ENCODE results near the gene ITPK1. TPM values are rescaled to one million over a fixed set of nuclear protein-coding genes. Genes with fewer than 3 reads are reported as not detected.

Gene ITPK1
- total and polyA plus RNA-seq, 10 of the 15 experiments (the other 5 are each of a cell fraction or from before 2014, with no cell fraction given), result 1.3 to 73.2 (median 27.0) TPM

GRCh38 chr14:92945959-92946846 is 169.5 kb downstream of the ITPK1 start:
- ChIA-PET POLR2A (no interaction called here), SMC1A (ENCODE audit: uncharacterized antibody, unreplicated experiment) (no interaction called here), CTCF (interaction anchor here (1.7 kb wide), 1 partner anchor 167 kb away, joined by 7 read pairs; no protein-coding TSS in a partner anchor), RAD21 (ENCODE audit: unreplicated experiment) (no interaction called here)
- Histone ChIP-seq H3K9ac (ENCODE audit: control insufficient read depth, insufficient read depth, low read length) (no peak overlapping the region), H3K36me3 (ENCODE audit: control insufficient read depth in 2 of 2, insufficient read depth in 2 of 2, low read length in 1 of 2) (peaks cover 7 to 30% of the 10 kb centered on the region in 2 experiments; a peak in 3 of 4 replicates), H3K27ac (ENCODE audit: control insufficient read depth, insufficient read depth) (no peak overlapping the region), H3K9me3 (replicated peaks; ENCODE audit: control insufficient read depth, insufficient read depth, low read length) (no peaks in the 10 kb centered on the region), H3K4me1 (ENCODE audit: control insufficient read depth, insufficient read depth, low read length) (no peaks in the 10 kb centered on the region), H3K4me2 (ENCODE audit: control insufficient read depth, insufficient read depth) (no peak overlapping the region), H2AFZ (ENCODE audit: control insufficient read depth, low read depth, low read length) (no peak overlapping the region), H3K27me3 (replicated peaks in 1 of 2; ENCODE audit: control insufficient read depth in 2 of 2, insufficient read depth in 2 of 2, low read length in 1 of 2) (no peaks in the 10 kb centered on the region), H4K20me1 (ENCODE audit: control insufficient read depth, insufficient read depth) (no peaks in the 10 kb centered on the region), H3K79me2 (ENCODE audit: control insufficient read depth, insufficient read depth, low read length) (no peaks in the 10 kb centered on the region), H3K4me3 (no peak overlapping the region)
- DNase-seq (ENCODE audit: low read depth, low spot score) (no peak), ATAC-seq (no peak), FAIRE-seq (no peak)
- no TSS peak for BruUV-seq (replicated peaks)
- TF ChIP-seq PAX5 (IDR thresholded peaks at IDR 0.05; ENCODE audit: borderline replicate concordance, low read depth, low read length) (no peak), MLLT1 (IDR thresholded peaks at IDR 0.05) (no peak), TARDBP (IDR thresholded peaks at IDR 0.05; ENCODE audit: borderline replicate concordance) (no peak), PRDM15 (CRISPR knock-in tag; IDR thresholded peaks at IDR 0.05) (no peak), TBL1XR1 (IDR thresholded peaks at IDR 0.05; ENCODE audit: low read depth, low read length) (no peak), RUNX3 (IDR thresholded peaks at IDR 0.05; ENCODE audit: low read length) (no peak)
- 88% methylated on average over 30 of the region's 38 CpGs for WGBS (ENCODE audit: insufficient coverage, insufficient replicate concordance, low lambda C conversion rate, missing lambda C conversion rate)
- intact Hi-C loops (cut with micrococcal nuclease; ENCODE audit: unreplicated experiment) (no loop called here), in situ Hi-C loops (cut with MboI) (no loop called here)

Data from GM12878 (cell line).